HL-60/S4 (cell line): ENCODE measurements around the gene WDR86.

ENCODE experiments used
- in situ Hi-C: fragments of 300-500 bp; cut with MboI; formaldehyde crosslinking; loops from 2 replicates; pipeline ENCODE4 v1.14.3; 2022; ENCODE audit warnings: low sequenced_read_pairs

The WDR86 gene

GRCh38 chr7:151440799-151441445 lies 31.1 kb upstream of the WDR86 start:
- in situ Hi-C loops, result loop anchor here (10.0 kb wide), 1 partner anchor 66 kb away; no protein-coding TSS in a partner anchor

GRCh38 chr7:151439855-151440798 lies 30.3 kb upstream of the WDR86 start, which contains the start of gene CRYGN:
CRYGN (minus strand) TSS chr7:151440141; CDS start chr7:151439917, 224 bp downstream.
- in situ Hi-C loops, result loop anchor here (10.0 kb wide), 1 partner anchor 65 kb away; no protein-coding TSS in a partner anchor

- in situ Hi-C loops, result no loop called here
These were observed 29.2 kb upstream of the WDR86 start for GRCh38 chr7:151438864-151439601.

- in situ Hi-C loops, result no loop called here
These were observed 28.2 kb upstream of the WDR86 start for GRCh38 chr7:151437866-151438516.

- in situ Hi-C loops, result no loop called here
These were observed 27.3 kb upstream of the WDR86 start for GRCh38 chr7:151437159-151437553.

GRCh38 chr7:151436446-151437158 lies 26.8 kb upstream of the WDR86 start:
- in situ Hi-C loops, result no loop called here

- in situ Hi-C loops, result no loop called here
These were observed 26.1 kb upstream of the WDR86 start for GRCh38 chr7:151435971-151436370.

- in situ Hi-C loops, result no loop called here
These were observed 25.5 kb upstream of the WDR86 start for GRCh38 chr7:151435103-151435916.

- in situ Hi-C loops, result no loop called here
These were observed 24.7 kb upstream of the WDR86 start for GRCh38 chr7:151434549-151434948.

GRCh38 chr7:151433721-151434400 lies 24.0 kb upstream of the WDR86 start:
- in situ Hi-C loops, result no loop called here

GRCh38 chr7:151432658-151433521 lies 23.1 kb upstream of the WDR86 start:
- in situ Hi-C loops, result no loop called here

GRCh38 chr7:151431768-151432311 lies 22.0 kb upstream of the WDR86 start:
- in situ Hi-C loops, result no loop called here

GRCh38 chr7:151431281-151431767 lies 21.5 kb upstream of the WDR86 start:
- in situ Hi-C loops, result no loop called here

GRCh38 chr7:151430391-151431205 lies 20.8 kb upstream of the WDR86 start:
- in situ Hi-C loops, result no loop called here

GRCh38 chr7:151429560-151430331 lies 19.9 kb upstream of the WDR86 start:
- in situ Hi-C loops, result no loop called here

GRCh38 chr7:151429237-151429559 lies 19.4 kb upstream of the WDR86 start:
- in situ Hi-C loops, result no loop called here
